ENCODE results near the gene ATG9B. TPM values are rescaled to one million over a fixed set of nuclear protein-coding genes. Genes with fewer than 3 reads are reported as not detected.

ATG9B gene
- total RNA-seq, 2 experiments from 2014 or later: 2.3 to 3.4 TPM

DNA sequence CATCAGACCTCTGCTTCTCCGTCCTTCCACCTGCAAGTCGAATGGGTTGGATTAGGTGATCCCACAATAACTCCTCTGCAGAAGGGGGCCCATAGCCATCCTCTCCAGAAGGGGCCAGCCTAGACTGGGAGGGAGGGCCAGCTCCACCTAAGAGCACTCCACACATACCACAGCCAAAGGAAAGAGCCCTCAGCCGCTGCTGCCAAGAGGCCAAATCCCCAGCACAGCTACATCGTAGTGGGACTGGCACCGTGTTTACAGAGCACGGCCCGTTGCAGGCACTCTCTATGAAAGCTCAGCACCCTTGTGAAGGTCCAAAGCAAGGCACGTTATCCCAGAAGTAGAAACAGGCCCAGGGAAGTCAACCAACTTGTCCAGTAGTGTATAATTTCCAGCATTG is 51.6 kb downstream of the ATG9B start:
- H3K36me3 Mint-ChIP-seq: no peaks in the 10 kb centered on the region
- CTCF ChIA-PET: no interaction called here
- no peak overlapping the region for H3K4me3 Mint-ChIP-seq
- ATAC-seq (no peak), DNase-seq (no peak)
- H3K9me3 Mint-ChIP-seq (ENCODE audit: low read depth): no peaks in the 10 kb centered on the region
- H3K4me1 Mint-ChIP-seq: peaks cover 16% of the 10 kb centered on the region
- no peak overlapping the region for H3K27ac Mint-ChIP-seq
- H3K27me3 Mint-ChIP-seq: peaks cover 26% of the 10 kb centered on the region

DNA sequence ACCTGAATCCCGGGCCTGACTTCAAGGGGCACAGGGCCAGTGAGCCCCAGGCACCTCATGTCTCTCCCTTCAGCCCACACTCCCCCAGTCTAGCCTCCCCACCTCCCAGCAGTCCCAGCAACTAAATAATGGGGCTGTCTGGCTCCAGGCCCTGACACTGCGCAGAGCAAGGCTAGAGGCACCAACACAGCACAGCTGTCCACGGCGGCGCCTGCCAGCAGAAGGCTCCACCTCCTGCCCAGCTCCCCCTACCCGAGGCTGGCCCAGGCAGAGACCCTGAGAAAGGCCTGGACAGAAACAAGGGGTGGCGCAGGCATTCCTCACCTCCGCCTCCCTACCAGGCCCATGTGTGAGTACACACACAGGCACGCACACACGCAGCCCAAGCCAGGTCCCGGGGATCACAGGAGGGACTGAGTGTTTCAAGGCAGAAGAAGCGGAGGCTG is 52.2 kb downstream of the ATG9B start:
- Mint-ChIP-seq H3K4me3 (no peak overlapping the region), H3K36me3 (no peaks in the 10 kb centered on the region), H3K9me3 (ENCODE audit: low read depth) (no peaks in the 10 kb centered on the region), H3K4me1 (peaks cover 11% of the 10 kb centered on the region), H3K27me3 (peaks cover 25% of the 10 kb centered on the region), H3K27ac (no peak overlapping the region)
- no peak for ATAC-seq
- CTCF ChIA-PET: no interaction called here
- DNase-seq: no peak

DNA sequence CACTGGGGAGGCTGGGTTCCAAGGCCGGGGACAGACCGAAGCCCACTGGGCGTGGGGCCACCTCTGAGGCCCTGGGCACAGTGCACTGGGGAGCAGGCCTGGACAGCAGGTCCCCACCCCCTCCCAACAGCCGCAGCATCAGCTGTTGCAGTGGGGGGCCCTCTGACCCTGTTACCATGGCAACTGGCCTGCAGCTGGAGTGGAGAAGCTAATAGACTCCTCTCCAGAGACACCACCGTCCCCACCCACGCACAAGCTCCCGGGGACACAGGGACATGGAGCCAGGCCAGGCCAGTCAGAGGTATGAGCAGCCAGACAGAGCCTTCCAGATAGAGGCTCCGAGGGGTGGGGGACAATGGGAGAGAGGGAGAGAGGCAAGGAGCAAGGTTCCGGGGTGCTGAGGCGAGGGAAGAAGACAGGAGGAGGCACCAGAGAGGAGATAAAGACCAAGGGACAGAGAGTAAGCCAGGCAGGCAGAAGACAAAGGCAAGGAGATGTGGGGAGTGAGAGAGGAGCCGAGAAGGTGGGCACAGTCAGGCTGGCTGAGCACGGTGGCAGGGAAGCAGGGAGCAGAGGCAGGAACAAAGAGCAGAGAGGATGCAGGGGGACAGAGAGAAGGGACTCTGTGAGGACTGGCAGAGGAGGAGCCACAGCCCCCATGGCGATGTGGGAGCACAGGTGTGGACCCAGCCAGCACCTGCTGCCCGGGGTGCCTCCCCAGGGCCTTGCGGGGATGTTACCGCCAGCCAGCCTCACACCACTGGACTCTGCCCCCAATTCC is 52.9 kb downstream of the ATG9B start:
- peaks cover 11% of the 10 kb centered on the region for H3K4me1 Mint-ChIP-seq
- H3K27ac Mint-ChIP-seq: no peak overlapping the region
- H3K9me3 Mint-ChIP-seq (ENCODE audit: low read depth): no peaks in the 10 kb centered on the region
- DNase-seq: no peak
- no peak overlapping the region for H3K4me3 Mint-ChIP-seq
- peaks cover 22% of the 10 kb centered on the region for H3K27me3 Mint-ChIP-seq
- CTCF ChIA-PET: no interaction called here
- ATAC-seq: no peak
- H3K36me3 Mint-ChIP-seq: no peaks in the 10 kb centered on the region

DNA sequence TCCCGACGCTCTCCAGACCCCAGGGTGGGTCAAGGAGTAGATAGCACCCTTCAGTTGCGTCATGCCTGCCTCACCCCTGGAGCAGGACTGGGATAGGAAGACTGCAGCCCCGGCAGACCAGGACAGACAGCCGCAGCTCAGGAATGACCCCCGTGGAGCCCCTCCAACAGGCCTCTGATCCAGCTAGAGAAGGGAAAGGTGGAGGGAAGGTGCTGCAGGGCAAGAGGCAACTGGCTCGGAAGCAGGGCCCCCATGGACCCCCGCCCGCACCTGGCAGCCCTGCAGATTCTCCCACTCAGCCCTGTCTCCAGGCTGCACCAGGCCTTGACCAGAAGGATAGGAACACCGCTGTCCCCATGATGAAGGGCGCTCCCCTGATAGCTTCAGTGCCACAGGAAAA is 53.9 kb downstream of the ATG9B start:
- no peaks in the 10 kb centered on the region for H3K9me3 Mint-ChIP-seq (ENCODE audit: low read depth)
- CTCF ChIA-PET: interaction anchor here (0.9 to 1.1 kb wide), 3 partner anchors 13 to 153 kb away, joined by 3 to 7 read pairs (median 4); no protein-coding TSS in a partner anchor
- H3K27me3 Mint-ChIP-seq: peaks cover 18% of the 10 kb centered on the region
- DNase-seq (no peak), ATAC-seq (no peak)
- no peaks in the 10 kb centered on the region for H3K36me3 Mint-ChIP-seq
- H3K27ac Mint-ChIP-seq: no peak overlapping the region
- H3K4me3 Mint-ChIP-seq: no peak overlapping the region
- H3K4me1 Mint-ChIP-seq: peaks cover 9% of the 10 kb centered on the region

DNA sequence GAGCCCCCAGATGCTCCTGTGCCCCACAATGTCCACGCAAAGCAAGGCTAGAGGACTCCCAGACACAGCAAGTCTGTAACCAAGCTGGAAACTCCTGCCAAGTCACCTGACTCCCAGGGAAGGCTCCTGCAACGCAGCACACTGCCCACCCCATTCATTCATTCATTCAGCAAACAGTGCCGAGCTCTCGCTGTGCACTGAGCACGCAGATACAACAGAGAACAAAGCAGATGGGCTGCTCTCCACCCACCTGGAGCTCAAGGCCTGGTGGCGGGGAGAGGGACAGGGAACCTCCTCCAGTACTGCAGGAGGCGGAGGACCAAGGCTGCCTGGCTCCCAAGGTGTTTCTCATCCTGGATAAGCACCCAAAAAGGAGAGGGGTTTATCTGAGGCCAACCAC is 54.8 kb downstream of the ATG9B start:
- ATAC-seq (no peak), DNase-seq (no peak)
- Mint-ChIP-seq H3K4me1 (peaks cover 4% of the 10 kb centered on the region), H3K27ac (no peak overlapping the region), H3K9me3 (ENCODE audit: low read depth) (no peaks in the 10 kb centered on the region), H3K4me3 (no peak overlapping the region), H3K36me3 (no peaks in the 10 kb centered on the region), H3K27me3 (peaks cover 22% of the 10 kb centered on the region)
- CTCF ChIA-PET: interaction anchor here (0.9 to 1.2 kb wide), 4 partner anchors 9 to 1085 kb away, joined by 3 to 5 read pairs (median 4); no protein-coding TSS in a partner anchor

DNA sequence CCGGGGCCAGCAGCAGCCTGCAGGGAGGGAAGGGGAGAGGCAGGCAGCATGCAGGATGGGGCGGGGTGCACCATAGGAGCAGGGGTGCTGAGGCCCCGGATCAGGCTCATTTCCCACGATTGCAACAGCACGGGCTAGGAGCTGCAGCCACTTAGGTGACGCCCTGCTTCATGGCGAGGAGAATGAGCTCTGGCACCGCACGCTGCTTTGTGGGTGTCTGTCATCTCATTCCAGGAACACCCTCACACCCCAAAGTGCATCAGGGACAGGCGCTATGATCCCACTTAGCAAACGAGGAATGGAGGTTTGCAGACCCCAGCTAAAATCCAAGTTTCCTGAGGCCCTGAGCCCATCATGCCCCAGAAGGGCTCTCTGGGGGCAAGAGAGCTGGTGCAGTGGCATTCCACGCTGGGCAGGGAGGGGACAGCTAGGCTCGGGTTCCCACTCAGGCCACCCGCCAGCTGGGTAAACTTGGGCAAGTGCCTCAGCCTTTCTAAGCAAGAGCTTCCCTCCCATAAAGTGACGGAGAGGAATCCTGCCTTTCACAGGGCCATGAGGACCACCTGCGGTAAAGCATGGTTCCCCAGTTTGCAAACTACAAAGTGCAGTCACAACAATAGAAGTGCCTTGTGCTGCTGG is 55.4 kb downstream of the ATG9B start:
- H3K36me3 Mint-ChIP-seq: no peaks in the 10 kb centered on the region
- no peak overlapping the region for H3K27ac Mint-ChIP-seq
- H3K4me3 Mint-ChIP-seq: no peak overlapping the region
- H3K27me3 Mint-ChIP-seq: peaks cover 22% of the 10 kb centered on the region
- H3K9me3 Mint-ChIP-seq (ENCODE audit: low read depth): no peaks in the 10 kb centered on the region
- ATAC-seq (no peak), DNase-seq (no peak)
- CTCF ChIA-PET: interaction anchor here (1.1 to 1.2 kb wide), 2 partner anchors 10 to 1085 kb away, joined by 3 to 5 read pairs; no protein-coding TSS in a partner anchor
- no peaks in the 10 kb centered on the region for H3K4me1 Mint-ChIP-seq

DNA sequence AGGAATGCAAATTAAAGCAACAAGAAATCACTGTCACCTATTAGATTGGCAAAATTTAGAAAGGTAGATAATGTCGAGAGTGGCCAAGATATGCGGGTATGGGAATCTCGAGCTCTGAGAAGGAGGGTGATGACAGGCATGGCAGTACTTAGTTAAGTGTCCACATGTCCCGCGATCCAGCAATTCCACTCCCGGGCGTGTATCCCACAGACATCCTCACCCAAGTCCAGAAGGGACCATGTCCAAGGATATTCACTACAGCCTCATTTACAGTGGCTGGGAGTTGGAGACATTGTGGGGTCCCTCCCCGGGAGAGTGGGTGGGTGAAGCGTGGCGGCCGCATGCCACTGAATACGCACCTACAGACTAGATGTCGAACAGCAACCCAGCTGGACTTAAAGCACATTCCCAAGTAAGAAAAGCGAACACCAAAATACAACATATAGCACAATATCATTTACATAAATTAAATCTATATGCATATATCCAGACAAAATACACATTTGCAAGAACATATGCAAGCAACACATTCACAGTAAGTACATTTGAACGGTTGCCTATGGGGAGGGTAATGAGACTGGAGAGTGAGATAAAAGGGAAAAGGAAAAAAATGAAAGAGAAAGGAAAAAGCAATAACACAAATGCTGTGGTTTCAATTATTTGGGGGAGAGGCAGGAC is 56.1 kb downstream of the ATG9B start:
- CTCF ChIA-PET: interaction anchor here (1.2 kb wide), 2 partner anchors 70 to 1084 kb away, joined by 3 to 6 read pairs; no protein-coding TSS in a partner anchor
- DNase-seq: no peak
- no peak for ATAC-seq
- Mint-ChIP-seq H3K36me3 (no peaks in the 10 kb centered on the region), H3K27me3 (peaks cover 22% of the 10 kb centered on the region), H3K27ac (no peak overlapping the region), H3K9me3 (ENCODE audit: low read depth) (no peaks in the 10 kb centered on the region), H3K4me1 (no peaks in the 10 kb centered on the region), H3K4me3 (no peak overlapping the region)

DNA sequence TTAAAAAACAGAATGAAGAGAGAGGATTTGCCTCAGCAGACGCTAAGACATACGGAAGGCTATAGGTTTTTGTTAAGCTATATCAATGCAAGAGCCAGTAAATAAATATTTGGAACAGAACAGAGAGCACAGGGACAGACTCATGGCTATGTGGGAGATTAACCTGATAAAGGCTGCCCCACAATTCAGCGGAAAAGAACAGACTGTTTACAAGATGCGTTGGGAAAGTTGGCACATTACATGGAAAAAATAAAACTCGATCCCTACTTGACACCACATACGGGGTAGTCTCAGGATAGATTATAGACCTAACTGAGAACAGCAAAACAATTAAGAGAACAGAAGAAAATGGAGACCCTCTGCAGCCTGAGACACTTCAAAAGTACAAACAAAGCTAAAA is 56.9 kb downstream of the ATG9B start:
- CTCF ChIA-PET: interaction anchor here (1.2 kb wide), 1 partner anchor 69 kb away, joined by 6 read pairs; no protein-coding TSS in a partner anchor
- Mint-ChIP-seq H3K4me3 (no peak overlapping the region), H3K36me3 (no peaks in the 10 kb centered on the region), H3K27ac (no peak overlapping the region), H3K9me3 (ENCODE audit: low read depth) (no peaks in the 10 kb centered on the region), H3K27me3 (peaks cover 18% of the 10 kb centered on the region), H3K4me1 (peaks cover 2% of the 10 kb centered on the region)
- no peak for ATAC-seq
- DNase-seq: no peak

DNA sequence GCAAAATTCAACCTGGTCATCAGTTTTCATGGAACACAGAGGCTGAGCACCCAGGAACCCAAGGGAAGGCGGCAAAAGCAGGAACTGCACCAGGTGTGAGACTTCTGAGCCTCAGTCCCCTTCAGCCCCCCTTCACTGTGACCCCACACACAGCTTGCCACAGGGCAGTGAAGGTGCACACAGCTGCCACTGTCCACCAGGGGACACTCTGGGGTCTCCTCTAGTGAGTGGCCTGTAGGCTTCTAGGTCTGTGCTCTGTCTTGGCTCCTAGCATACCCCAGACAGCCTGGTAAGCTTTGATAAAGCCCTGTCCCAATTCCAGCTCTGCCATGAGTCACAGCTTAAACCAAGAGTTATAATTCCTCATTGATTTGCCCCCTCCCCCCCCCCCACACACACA is 58.3 kb downstream of the ATG9B start:
- no peak for DNase-seq
- Mint-ChIP-seq H3K9me3 (ENCODE audit: low read depth) (no peaks in the 10 kb centered on the region), H3K4me1 (peaks cover 2% of the 10 kb centered on the region), H3K27me3 (peaks cover 19% of the 10 kb centered on the region), H3K27ac (no peak overlapping the region), H3K36me3 (no peaks in the 10 kb centered on the region), H3K4me3 (no peak overlapping the region)
- CTCF ChIA-PET: interaction anchor here (1.3 to 1.7 kb wide), 3 partner anchors 15 to 42 kb away, joined by 4 to 5 read pairs (median 4); no protein-coding TSS in a partner anchor
- ATAC-seq: no peak

DNA sequence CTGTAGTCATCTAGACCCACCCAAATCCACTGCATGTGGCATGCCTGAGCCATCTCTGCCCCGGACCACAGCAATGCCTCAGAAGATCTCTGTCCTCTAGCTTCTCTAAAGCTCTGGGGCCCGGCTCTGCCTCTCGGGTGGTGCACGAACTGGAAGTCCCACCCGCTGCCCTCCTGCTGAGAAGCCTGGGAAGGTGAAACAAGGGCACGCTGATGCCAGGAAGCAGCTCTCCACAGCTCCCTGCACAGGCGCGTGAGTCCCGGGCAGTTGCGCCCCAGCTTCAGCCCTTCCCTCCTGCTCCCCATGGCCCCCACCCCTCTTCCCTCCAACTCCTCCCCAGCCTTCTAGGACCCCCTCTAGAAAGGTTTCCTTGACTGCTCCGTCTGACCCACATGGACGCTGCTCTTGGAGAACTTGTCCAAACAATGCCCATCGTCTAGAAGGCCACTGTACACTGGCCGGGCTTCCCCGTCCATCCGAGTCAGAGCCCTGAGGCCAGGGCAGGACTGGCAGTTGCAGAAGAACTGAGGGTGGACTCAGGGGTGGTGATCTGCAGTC is 58.9 kb downstream of the ATG9B start:
- H3K4me3 Mint-ChIP-seq: no peak overlapping the region
- DNase-seq: no peak
- peaks cover 19% of the 10 kb centered on the region for H3K27me3 Mint-ChIP-seq
- H3K9me3 Mint-ChIP-seq (ENCODE audit: low read depth): no peaks in the 10 kb centered on the region
- H3K36me3 Mint-ChIP-seq: no peaks in the 10 kb centered on the region
- H3K27ac Mint-ChIP-seq: no peak overlapping the region
- ATAC-seq: no peak
- CTCF ChIA-PET: interaction anchor here (1.3 to 5.5 kb wide), 4 partner anchors 15 to 52 kb away, joined by 4 to 61 read pairs (median 4); no protein-coding TSS in a partner anchor
- H3K4me1 Mint-ChIP-seq: peaks cover 2% of the 10 kb centered on the region

Other genes with a start within 250 kb of the ATG9B start
- not detected for gene TMEM176B, start 224.1 kb downstream of the ATG9B start, total RNA-seq
- not detected for gene TMEM176A, start 223.7 kb downstream of the ATG9B start, total RNA-seq
- gene AOC1, start 172.0 kb downstream of the ATG9B start, total RNA-seq: not detected
- under 1 TPM in 1 of 2 experiments, not detected in 1; 0.07 TPM for gene KCNH2, start 46.2 kb downstream of the ATG9B start, total RNA-seq
- gene NOS3, start 33.5 kb downstream of the ATG9B start, total RNA-seq: 10 to 100 TPM in 1 of 2 experiments, 1 to 10 TPM in 1; 6.4 to 10.8 TPM
- gene ABCB8, start 4.0 kb upstream of the ATG9B start, total RNA-seq: 10 to 100 TPM; 50.3 to 52.4 TPM
- 1 to 10 TPM; 3.9 to 5.3 TPM for gene ASIC3, start 24.0 kb upstream of the ATG9B start, total RNA-seq
- 10 to 100 TPM; 18.1 to 24.4 TPM for gene CDK5, start 33.4 kb upstream of the ATG9B start, total RNA-seq
- gene SLC4A2, start 35.1 kb upstream of the ATG9B start, total RNA-seq: 100 to 1,000 TPM; 114 to 121 TPM
- 10 to 100 TPM; 77.7 to 79.5 TPM for gene FASTK, start 56.3 kb upstream of the ATG9B start, total RNA-seq
- 10 to 100 TPM; 83.1 to 85.7 TPM for gene TMUB1, start 59.0 kb upstream of the ATG9B start, total RNA-seq
- 10 to 100 TPM; 30.0 to 36.2 TPM for gene AGAP3, start 62.0 kb upstream of the ATG9B start, total RNA-seq
- not detected for gene GBX1, start 143.2 kb upstream of the ATG9B start, total RNA-seq
- not detected for gene ASB10, start 162.8 kb upstream of the ATG9B start, total RNA-seq
- gene H2BK1, start 186.0 kb upstream of the ATG9B start, total RNA-seq: not detected
- gene ABCF2, start 202.7 kb upstream of the ATG9B start, total RNA-seq: 10 to 100 TPM; 37.8 to 47.3 TPM
- gene CHPF2, start 208.0 kb upstream of the ATG9B start, total RNA-seq: 10 to 100 TPM; 46.1 to 46.8 TPM
- gene SMARCD3, start 224.2 kb upstream of the ATG9B start, total RNA-seq: 1 to 10 TPM; 1.0 to 2.5 TPM